SU-DHL-6 (cell line): Measurements from ENCODE around the gene PRKCZ.

Source experiments
- EZH2phosphoT487 ChIP-seq: fragments of 200-600 bp; sonication (generic), shearing (Covaris generic); conservative IDR thresholded peaks from 2 replicates; pipeline ENCODE4 v1.6.1; 2018; ENCODE audit warnings: mild to moderate bottlenecking, antibody characterized with exemption, low read length, moderate library complexity, mixed read lengths
- TF ChIP-seq, protein P1 (sequence below): fragments of 200-600 bp; sonication (generic); IDR thresholded peaks from one replicate; pipeline ENCODE4 v1.5.1; 2017; ENCODE audit warnings: antibody characterized with exemption, mild to moderate bottlenecking, low read length, moderate library complexity; ENCODE audit not compliant: insufficient read depth, poor library complexity, severe bottlenecking

DNA sequence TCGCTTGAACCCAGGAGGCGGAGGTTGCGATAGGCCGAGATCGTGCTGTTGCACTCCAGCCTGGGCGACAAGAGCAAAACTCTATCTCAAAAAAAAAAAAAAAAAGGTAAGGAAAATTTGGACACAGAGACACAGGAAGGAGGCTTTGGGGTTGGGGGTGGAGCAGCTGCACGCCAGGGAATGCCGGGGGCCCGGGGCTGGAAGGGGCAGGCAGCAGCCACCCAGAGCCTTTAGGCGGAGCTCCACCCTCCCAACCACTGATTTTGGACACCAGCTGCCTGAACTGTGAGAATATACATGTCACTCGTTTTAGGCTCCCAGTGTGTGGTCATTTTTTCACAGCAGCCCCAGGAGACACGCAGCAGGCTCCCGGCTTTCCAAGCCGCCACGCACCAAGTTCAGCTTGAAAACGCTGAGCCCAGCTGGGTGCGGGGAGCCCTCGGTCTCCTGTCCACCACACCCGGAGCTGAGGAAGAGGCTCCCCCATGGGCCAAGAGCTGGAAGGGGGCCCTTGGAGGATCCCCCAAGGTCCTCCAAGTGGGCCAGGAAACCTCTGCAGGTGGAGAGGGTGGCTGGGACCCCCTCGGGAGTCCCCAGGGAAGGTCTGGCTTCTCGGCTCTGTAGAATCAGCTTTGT lies 150.2 kb downstream of the PRKCZ start:
- TF ChIP-seq, protein P1, sequence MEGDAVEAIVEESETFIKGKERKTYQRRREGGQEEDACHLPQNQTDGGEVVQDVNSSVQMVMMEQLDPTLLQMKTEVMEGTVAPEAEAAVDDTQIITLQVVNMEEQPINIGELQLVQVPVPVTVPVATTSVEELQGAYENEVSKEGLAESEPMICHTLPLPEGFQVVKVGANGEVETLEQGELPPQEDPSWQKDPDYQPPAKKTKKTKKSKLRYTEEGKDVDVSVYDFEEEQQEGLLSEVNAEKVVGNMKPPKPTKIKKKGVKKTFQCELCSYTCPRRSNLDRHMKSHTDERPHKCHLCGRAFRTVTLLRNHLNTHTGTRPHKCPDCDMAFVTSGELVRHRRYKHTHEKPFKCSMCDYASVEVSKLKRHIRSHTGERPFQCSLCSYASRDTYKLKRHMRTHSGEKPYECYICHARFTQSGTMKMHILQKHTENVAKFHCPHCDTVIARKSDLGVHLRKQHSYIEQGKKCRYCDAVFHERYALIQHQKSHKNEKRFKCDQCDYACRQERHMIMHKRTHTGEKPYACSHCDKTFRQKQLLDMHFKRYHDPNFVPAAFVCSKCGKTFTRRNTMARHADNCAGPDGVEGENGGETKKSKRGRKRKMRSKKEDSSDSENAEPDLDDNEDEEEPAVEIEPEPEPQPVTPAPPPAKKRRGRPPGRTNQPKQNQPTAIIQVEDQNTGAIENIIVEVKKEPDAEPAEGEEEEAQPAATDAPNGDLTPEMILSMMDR, result no peak
- TF ChIP-seq EZH2phosphoT487, result no peak
